ENCODE data around the gene N4BP2.

Gene N4BP2

DNA sequence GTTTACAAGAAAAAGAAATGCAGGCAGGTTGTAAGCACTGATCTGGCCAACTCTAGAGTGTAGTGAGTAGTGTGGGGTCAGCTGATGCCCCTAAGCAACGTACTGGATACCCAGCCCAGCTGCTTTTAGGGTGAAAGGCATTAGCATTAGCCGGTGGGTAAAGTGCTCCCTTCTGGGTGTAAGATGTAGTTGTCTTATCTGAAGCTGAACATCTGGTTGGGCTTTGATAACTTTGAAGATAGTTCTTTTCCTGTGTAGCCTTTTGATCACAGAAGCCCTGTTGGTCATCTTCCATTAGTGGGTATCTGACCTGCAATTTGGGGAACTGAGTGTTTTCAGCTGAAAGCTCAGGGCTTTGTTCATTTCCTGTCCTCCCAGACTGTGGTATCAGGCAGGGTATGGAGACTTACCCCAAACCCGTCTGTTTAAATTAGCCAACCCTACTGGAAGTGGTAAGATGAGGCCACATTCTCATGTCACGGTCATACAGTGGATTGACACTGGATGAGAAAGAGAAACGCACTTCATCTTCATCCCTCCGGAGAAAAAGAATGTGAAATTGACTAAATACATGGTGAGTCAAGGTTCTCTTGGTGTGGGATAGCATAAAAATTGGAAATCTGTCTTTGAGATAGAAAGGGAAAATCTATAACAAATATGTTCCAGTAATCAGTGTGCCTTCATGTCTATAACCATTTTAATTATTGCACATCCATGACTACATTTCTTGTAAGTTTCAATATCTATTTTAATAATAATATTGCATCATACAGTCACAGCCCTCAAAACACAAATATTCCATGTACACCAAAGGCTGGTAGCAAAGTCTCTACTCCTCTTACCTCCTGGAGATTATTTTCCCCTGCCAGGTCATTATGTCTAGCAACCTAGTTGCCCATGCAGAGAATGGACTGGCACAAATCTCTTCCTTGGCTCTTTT, 148.9 kb downstream of the N4BP2 start:
- TF ChIP-seq, protein P1, sequence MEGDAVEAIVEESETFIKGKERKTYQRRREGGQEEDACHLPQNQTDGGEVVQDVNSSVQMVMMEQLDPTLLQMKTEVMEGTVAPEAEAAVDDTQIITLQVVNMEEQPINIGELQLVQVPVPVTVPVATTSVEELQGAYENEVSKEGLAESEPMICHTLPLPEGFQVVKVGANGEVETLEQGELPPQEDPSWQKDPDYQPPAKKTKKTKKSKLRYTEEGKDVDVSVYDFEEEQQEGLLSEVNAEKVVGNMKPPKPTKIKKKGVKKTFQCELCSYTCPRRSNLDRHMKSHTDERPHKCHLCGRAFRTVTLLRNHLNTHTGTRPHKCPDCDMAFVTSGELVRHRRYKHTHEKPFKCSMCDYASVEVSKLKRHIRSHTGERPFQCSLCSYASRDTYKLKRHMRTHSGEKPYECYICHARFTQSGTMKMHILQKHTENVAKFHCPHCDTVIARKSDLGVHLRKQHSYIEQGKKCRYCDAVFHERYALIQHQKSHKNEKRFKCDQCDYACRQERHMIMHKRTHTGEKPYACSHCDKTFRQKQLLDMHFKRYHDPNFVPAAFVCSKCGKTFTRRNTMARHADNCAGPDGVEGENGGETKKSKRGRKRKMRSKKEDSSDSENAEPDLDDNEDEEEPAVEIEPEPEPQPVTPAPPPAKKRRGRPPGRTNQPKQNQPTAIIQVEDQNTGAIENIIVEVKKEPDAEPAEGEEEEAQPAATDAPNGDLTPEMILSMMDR (IDR thresholded peaks at IDR 0.05; ENCODE audit: low read length, missing control alignments): no peak
- no peak for DNase-seq (ENCODE audit: low read depth)
- no peak overlapping the region for H3K4me3 ChIP-seq (replicated peaks; ENCODE audit: low read depth, low read length)

DNA sequence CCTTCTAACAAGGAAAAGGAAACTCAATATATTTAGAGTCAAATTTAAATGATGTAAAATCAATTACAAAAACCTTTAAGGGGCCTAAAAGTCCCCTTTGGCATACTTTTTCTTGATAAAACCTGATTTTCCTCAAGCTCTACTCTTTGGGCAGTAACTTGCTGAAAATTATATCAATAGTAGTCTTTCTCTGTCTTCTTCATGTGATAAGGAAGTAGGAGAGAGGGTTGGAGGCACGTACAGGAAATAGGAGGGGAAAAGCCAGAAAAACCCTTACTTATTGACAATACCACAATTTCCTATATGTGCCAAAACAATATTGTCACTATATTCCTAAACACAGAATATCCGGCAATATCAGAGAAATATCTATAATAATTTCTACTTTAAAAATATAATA, 149.8 kb downstream of the N4BP2 start:
- DNase-seq (ENCODE audit: low read depth): no peak
- no peak overlapping the region for H3K4me3 ChIP-seq (replicated peaks; ENCODE audit: low read depth, low read length)
- TF ChIP-seq, protein P1 (IDR thresholded peaks at IDR 0.05; ENCODE audit: low read length, missing control alignments): no peak
